Mucosa of descending colon (tissue), 3 donors: ENCODE data around the gene MYOZ3. TPM values are rescaled to one million over a fixed set of nuclear protein-coding genes. Genes with fewer than 3 reads are reported as not detected.

ENCODE experiments used
- ATAC-seq: fragments of 200-7000 bp; cut with Tn5 transposase; one replicate; pipeline ENCODE4 v1.9.1; 2020; ENCODE audit warnings: mild to moderate bottlenecking, moderate library complexity
- DNase-seq, 3 donors: peaks; one replicate each; pipeline ENCODE4 v3.0.0-alpha.2; 2020
- H3K36me3 ChIP-seq: fragments of 200-600 bp; one replicate; pipeline ENCODE4 v1.8.0; 2021; ENCODE audit warnings: low read depth, mild to moderate bottlenecking
- H3K4me1 ChIP-seq: fragments of 200-600 bp; one replicate; pipeline ENCODE4 v1.8.0; 2021; ENCODE audit warnings: low read depth, mild to moderate bottlenecking
- H3K4me3 ChIP-seq: fragments of 200-600 bp; one replicate; pipeline ENCODE4 v1.8.0; 2021; ENCODE audit warnings: mild to moderate bottlenecking
- H3K9me3 ChIP-seq: fragments of 200-600 bp; one replicate; pipeline ENCODE4 v1.8.0; 2021; ENCODE audit warnings: mild to moderate bottlenecking
- intact Hi-C, 2 donors: fragments of 100-400 bp; cut with DNase I in 1 of 2; cut with micrococcal nuclease in 1 of 2; formaldehyde crosslinking; loops; one replicate each; pipeline versions ENCODE4 v1.11.0 to v1.11.1; 2022; cut with DNase I, micrococcal nuclease
- total RNA-seq, 3 donors: library from RNA; stranded (reverse); fragmentation: NEBNext Ultra II Directional in 2 of 3; extraction: Animal tissue kit (Norgen Biotek cat#: 25700) in 2 of 3; gene quantifications; one replicate each; pipeline versions ENCODE4 v1.2.1 to v1.2.4, GENCODE V29; 2021 to 2023
- TF ChIP-seq, protein P1 (sequence below): fragments of 200-600 bp; IDR thresholded peaks from one replicate; pipeline ENCODE4 v1.8.0; 2022; ENCODE audit warnings: antibody characterized with exemption, mild to moderate bottlenecking
- donor health status: DM: no; HTN: no; CAD: no; lungs with moderate emphysema.
- donor health status: DM: no; HTN: no; CAD: no.
- donor health status: DM: no; HTN: yes; CAD: no.

MYOZ3 gene
- total RNA-seq, 3 donors from 2014 or later: 0.09 to 0.48 (median 0.35) TPM

DNA sequence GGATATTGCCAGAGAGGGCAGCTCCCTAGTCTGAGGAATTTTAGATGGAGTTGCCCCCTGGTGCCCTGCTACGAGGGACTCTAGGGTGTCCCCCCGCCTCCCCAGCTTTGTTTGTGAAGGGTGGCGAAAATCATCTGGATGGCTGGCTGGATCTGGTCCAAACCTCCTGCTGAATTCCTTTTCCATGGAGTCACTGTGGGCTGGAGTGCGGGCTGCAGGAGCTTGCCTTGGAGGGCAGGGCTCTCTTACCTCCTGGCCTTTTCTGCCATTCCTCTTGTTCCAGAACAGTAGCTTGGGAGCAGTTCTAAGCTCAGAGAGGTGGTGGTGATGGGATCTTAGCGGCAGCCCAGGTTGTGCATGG lies 18.5 kb upstream of the MYOZ3 start:
- H3K4me1 ChIP-seq: peaks cover 9% of the 10 kb centered on the region
- no peaks in the 10 kb centered on the region for H3K9me3 ChIP-seq
- intact Hi-C loops: no loop called here
- H3K4me3 ChIP-seq: no peak overlapping the region
- DNase-seq (peak in 1 of 3 donors; percentile 53), ATAC-seq (peak; percentile 34)
- no peaks in the 10 kb centered on the region for H3K36me3 ChIP-seq
- TF ChIP-seq, protein P1, sequence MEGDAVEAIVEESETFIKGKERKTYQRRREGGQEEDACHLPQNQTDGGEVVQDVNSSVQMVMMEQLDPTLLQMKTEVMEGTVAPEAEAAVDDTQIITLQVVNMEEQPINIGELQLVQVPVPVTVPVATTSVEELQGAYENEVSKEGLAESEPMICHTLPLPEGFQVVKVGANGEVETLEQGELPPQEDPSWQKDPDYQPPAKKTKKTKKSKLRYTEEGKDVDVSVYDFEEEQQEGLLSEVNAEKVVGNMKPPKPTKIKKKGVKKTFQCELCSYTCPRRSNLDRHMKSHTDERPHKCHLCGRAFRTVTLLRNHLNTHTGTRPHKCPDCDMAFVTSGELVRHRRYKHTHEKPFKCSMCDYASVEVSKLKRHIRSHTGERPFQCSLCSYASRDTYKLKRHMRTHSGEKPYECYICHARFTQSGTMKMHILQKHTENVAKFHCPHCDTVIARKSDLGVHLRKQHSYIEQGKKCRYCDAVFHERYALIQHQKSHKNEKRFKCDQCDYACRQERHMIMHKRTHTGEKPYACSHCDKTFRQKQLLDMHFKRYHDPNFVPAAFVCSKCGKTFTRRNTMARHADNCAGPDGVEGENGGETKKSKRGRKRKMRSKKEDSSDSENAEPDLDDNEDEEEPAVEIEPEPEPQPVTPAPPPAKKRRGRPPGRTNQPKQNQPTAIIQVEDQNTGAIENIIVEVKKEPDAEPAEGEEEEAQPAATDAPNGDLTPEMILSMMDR: no peak

DNA sequence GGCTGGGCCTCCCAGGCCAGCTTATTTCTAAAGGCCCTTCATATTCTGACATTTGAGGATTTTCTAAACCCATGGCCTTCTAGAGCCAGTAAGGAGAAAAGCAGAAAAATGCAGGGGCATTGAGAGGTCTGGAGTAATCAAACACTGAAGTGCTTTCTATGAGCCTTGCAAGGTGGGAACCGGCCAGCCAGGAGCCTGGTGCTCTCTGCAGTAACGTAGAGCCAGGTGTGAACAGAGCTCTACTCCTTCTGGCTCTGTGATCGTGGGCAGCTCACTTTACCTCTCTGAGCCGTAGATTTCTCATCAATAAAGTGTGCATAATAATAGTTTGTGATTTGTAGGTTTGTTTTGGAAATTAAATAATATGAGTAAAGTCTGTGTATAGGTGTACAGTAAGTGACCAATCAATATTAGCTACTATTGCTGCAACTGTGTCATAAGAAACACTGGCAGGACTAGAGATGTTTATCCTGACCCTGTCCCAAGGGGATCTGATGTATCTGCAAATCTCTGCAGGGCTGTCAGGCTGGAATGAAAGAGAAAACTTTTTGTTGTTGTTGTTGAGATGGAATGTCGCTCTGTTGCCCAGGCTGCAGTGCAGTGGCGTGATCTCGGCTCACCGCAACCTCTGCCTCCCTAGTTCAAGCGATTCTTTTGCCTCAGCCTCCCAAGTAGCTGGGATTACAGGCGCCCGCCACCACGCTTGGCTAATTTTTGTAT lies 17.9 kb upstream of the MYOZ3 start:
- Histone ChIP-seq H3K4me1 (peaks cover 9% of the 10 kb centered on the region), H3K9me3 (no peaks in the 10 kb centered on the region), H3K36me3 (no peaks in the 10 kb centered on the region), H3K4me3 (no peak overlapping the region)
- DNase-seq (no peak), ATAC-seq (no peak)
- TF ChIP-seq, protein P1: no peak
- intact Hi-C loops: no loop called here

- Histone ChIP-seq H3K36me3 (no peaks in the 10 kb centered on the region), H3K4me3 (no peak overlapping the region)
- no peak for DNase-seq
Measured at GRCh38 chr5:150644058-150644457, 17.0 kb upstream of the MYOZ3 start.

DNA sequence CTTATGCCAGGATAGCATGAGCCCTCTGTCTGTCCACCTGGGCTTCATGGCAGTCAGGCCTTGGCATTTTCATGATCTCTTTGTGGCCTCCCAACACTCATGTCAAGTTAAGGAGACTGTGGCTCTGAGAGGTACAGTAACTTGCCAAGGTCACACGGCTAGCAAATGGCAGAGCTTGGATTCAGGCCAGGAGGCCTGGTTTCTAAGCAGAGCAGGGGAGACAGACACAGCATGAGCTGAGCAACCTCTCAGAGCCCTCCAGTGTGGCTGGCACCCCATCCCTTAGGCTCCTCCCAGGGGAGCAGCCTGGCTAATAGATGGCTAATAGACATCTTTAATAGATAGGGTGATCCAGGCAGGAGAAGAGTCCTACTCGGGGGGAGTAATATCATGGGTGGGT lies 16.5 kb upstream of the MYOZ3 start:
- H3K9me3 ChIP-seq: no peaks in the 10 kb centered on the region
- H3K36me3 ChIP-seq: no peaks in the 10 kb centered on the region
- H3K4me1 ChIP-seq: peaks cover 9% of the 10 kb centered on the region
- DNase-seq: no peak
- TF ChIP-seq, protein P1: no peak
- no peak for ATAC-seq
- intact Hi-C loops: no loop called here
- no peak overlapping the region for H3K4me3 ChIP-seq

More at GRCh38 chr5:150644058-150644457, 17.0 kb upstream of the MYOZ3 start:
- TF ChIP-seq, protein P1: no peak
- Histone ChIP-seq H3K4me1 (peaks cover 9% of the 10 kb centered on the region), H3K9me3 (no peaks in the 10 kb centered on the region)
- intact Hi-C loops: no loop called here
- no peak for ATAC-seq

DNA sequence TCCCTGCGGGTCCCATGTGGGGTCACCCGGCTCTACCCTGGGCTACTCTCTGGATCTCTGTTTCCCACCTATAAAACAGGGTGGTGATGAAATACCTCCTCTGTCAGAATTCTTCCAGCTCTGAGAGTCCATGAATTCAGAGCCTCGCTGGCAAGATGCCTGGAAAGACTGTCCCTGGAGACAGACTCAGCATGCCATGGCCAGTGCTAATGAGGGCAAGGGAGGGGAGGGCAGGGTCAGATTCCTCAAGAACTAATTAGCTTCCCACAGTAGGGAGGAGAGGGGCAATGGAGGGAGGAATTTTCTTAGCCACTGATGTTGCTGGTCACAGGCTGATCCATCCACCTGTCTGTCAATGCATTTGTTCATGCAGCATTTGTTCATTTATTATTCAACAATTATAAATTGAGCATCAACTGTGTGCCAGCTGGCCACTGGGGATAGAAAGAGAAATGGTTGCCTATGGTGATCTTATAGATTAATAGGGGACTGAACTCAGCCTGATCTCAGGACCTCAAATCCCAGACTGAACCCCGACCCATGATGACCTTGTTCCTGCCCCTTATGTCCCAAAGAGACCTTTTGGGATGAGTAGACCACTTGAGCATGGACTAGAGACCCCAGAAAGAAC lies 15.9 kb upstream of the MYOZ3 start:
- TF ChIP-seq, protein P1: no peak
- Histone ChIP-seq H3K36me3 (no peaks in the 10 kb centered on the region), H3K9me3 (no peaks in the 10 kb centered on the region), H3K4me1 (peaks cover 7% of the 10 kb centered on the region), H3K4me3 (no peak overlapping the region)
- no peak for ATAC-seq
- DNase-seq: peak in 1 of 3 donors; percentile 41
- intact Hi-C loops: no loop called here
